ENCODE results near the gene ZBTB25.
A peak's percentile ranks its signal among the peaks of the same experiment; 100 is the strongest.

The ZBTB25 gene

DNA sequence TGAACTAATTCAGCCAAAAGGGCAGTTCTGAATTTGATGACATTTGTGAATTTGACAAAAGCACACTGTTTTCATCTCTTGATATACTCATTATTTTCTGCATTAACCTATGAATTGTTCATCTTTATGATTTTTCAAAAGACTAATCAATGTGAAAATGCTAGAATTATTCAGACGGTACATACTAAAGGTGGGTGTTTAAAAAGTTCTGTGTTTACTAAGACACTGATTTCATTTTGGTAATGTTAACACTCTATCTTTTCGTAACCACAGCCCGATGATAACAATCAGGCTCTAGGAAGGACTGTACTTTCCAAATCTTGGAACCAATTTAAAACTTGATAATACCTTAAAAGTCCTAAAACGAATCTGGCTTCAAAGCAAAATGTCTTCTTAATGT lies 28.9 kb downstream of the ZBTB25 start:
- DNase-seq = no peak

DNA sequence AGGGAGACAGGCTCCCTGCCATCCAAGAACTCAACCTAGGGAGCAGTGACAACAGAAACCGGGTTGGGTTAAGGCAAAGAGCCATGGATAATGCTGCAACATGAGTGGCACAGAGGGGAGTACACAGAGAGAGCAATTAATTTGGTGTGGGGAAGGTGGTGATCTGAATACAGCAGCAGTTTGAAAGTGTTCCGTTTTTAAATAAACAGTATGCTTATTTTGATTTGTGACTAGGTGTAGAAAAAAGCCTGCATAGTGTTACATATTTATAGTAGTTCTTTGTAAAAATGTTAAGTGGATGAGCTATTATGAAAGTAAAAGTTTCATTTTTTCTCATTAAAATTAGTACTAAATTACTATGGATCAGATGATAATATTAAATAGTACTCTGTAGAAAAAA lies 29.6 kb downstream of the ZBTB25 start:
- no peak for DNase-seq

DNA sequence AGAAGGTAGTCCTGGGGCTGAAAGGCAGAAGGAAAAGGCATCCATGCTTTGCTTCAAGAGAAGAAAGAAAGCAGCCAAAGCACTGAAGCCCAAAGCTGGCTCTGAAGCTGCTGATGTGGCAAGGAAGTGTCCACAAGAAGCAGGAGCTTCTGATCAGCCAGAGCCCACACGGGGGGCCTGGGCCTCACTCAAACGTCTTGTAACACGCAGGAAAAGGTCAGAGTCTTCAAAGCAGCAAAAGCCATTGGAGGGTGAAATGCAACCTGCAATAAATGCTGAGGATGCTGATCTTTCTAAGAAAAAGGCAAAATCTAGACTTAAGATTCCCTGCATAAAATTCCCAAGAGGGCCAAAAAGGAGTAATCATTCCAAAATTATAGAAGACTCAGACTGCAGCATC lies 35.2 kb downstream of the ZBTB25 start:
- no peak for DNase-seq

DNA sequence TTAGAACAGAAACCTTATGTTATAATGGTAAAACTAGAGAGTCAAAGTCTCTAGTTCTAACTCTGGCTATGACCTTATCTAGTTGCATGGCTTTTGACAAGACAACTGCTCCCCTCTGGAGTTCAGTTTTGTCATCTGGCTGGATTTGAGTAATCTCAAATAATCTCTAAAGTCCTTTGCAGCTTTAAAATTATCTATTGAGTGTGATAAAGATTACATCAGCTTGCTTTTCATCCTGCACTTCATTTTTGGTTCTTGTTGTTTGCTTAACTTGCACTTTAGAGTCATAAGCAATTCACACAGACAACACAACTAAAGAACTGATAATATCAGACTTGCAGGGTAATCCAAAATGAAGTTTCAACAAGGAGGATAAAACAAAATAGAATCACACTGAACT lies 36.1 kb downstream of the ZBTB25 start:
- DNase-seq = no peak

DNA sequence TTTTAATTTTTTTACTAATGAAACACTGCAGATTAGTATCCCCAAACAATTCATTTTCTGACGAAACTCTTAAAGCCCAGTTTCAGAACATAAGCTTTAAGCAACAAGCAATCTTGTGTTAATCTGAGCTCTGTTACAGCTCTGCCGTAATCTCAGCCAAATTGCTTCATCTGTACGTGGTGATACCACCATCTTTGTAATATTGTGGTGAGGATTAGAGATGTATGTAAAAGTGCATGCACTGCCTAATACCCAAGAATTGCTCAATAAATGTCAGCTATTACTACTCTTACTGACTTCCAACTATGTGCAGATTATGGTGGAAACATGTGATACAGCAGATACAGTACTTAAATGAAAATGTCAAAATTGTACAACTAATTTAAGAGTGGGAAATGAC lies 36.5 kb downstream of the ZBTB25 start:
- no peak for DNase-seq

DNA sequence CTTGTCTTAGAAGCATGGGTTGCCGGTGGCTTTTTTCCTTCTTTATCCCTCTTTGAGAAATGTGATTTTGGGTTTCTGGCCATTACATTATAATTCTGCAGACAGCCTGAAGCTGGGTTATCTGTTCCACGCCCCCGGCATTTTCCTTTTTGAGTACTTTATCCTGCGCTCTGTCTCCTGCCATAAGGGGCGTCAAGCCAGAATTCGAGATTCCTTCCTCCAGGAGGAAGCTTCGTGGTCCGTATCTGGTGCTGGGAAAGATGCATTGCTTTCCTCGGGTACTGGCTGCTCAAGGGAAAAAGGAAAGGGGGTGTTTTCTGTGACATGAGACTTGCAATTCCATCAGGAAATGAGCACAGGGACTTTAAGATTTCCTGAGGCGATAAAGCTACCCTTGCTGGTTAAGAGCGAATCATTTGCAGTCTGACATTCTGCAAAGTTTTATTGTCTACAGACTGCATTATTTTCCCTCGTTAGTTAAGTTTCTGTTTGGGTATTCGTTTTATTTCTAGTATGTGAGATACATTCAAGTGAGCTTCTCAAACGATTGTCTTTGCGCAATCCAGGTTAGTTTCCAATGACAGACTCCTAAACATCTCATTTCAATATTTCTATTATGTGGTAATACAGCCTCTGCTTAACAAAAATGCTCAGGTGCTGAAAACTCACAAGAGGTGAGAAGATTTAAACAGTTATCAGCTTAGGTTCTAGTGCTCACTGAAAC lies 37.6 kb downstream of the ZBTB25 start:
- peak; percentile 35 for DNase-seq

DNA sequence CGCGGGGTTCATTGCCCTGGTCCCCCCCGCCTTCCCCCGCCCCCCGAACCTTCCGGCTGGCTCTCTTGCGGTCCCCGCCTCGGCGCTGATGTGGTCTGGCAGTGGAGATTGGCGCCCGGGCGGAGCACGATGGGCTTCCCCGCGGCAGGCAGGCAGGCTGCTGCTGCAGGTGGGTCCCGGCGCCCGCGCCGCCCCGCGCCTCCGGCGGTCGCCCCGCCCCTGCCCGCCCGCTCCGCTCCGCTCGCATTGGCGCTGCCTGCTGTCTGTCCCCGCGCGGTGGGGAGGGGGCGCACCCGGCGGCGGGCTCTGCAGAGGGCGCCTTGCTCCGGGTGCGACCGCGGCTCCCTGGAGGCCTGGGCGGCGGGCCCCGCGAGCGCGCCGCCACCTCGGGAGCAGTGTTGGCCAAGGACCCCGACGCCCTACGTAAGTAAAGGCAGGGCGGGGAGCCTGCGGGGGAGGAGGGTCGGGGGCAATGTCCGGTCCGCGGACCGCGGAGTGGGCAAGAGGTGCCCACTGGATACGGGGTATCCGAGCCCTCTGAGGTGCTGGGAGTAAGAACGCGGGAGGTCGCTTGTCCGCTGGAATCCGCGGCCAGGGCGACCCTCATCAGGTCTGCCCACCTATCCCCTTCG lies 38.3 kb downstream of the ZBTB25 start, which contains the start of gene AKAP5:
AKAP5 (plus strand) TSS at position 309 of the 632 bp plus-strand sequence. CDS start 2,896 bp downstream, outside the sequence.
- DNase-seq = peak; percentile 80

DNA sequence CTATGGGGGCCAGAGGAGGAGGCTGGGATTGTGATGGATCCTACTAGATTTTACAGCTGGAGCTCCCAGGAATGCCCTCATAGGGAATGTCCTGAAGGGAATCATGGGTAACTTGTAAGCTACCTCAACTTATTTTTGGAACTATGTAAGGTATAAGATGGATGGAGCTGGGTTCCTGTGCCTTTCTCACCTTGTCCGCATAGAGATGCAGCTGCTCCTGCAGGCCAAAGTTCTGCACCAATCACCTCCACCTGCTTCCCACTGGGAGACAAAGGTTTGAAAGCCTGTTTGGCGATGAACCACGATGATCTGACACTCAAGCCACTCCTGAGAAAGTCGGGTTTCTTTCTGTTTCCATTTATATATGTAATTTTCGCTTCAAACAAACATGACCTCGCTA lies 39.0 kb downstream of the ZBTB25 start:
- peak; percentile 26 for DNase-seq

DNA sequence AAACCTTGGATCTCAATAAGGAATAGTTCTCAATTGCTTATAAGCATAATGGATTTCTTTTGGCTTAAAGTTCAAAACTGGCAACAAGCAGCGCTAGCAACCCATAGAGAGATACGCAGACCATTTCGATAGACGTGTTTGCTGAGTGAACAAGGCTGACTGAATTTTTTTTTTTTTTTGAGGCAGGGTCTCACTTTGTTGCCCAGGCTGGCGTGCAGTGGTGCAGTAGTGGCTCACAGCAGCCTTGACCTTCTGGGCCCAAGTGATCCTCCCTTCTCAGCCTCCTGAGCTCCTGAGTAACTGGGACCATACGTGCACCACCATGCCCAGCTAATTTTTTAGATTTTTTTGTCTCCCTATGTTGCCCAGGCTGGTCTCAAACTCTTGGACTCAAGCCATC lies 39.8 kb downstream of the ZBTB25 start:
- DNase-seq = no peak

DNA sequence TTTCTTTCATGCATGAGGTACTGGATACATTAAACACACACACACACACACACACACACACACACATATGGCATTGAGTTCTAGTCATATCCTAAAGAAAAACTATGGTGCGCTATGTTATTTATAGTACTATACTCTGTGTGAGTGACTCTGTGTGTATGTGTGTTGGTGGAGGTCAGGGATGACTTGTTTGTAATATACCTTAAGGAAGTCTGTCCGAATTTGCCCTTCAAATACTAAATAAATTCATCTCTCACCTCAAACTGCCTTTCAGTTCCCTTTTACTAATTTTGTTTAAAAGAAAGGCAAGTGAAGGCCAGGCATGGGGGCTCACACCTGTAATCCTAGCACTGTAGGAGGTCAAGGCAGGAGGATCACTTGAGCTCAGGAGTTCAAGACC lies 40.4 kb downstream of the ZBTB25 start:
- no peak for DNase-seq

DNA sequence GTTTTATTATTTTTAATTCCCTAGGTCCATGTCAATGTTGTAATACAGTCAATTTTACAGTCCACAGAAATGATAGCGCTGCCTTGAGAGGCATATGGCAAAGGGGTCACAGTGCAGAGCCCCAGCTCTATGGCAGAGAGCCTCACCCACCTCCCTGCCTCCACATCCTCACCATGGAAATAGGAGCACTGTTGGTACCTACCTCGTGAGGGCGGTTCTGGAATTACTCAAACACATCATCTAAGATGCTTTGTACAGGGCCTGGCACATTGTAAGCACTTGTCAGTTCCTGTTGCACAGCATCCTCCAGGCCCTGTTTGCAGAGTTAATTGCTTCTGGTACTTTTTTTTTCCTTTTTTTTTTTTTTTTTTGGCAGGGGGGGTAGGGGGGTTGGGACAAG lies 42.4 kb downstream of the ZBTB25 start:
- DNase-seq = no peak

DNA sequence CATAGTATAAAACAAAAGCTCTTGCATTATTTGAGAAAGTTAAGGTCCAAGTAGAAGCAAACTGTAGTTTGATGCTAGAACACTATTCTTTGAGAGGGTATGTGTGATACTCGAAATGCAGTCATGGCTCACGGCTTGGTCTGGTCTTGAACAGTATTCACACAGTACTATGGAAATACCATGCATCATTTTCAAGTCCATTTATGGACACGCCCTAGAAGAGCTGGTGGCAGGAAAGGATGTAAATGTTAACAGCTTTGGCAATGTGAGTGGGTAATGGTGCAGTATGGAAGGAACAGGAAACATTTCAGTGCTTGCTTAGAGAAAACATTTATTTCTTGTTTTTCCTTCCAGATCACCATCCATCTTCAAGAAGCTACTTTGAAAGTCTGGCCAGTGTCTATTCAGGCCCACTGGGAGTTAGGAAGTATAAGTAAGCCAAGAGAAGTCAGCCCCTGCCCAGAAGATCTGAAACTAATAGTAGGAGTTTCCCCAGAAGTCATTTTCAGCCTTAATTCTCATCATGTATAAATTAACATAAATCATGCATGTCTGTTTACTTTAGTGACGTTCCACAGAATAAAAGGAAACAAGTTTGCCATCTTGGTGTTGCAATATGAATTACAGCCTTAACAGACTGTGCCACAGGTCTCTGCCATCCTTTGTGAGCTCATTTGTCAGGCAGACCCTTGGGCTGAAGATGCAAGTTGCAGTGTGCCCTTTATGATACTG lies 44.1 kb downstream of the ZBTB25 start:
- no peak for DNase-seq

DNA sequence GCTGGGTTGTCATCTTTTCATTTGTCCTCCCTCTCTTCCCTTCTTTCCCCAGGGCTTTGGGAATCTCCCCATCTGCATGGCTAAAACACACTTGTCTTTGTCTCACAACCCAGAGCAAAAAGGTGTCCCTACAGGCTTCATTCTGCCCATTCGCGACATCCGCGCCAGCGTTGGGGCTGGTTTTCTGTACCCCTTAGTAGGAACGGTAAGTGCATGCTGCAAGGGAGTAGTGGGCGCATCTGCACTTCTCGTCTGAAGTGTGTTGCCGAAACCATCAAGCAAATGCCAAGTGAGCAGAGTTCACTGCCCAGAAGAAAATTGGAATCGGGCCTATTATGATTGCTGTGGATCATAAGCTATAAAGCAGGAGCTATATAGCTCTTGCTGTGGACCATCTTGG lies 49.0 kb downstream of the ZBTB25 start:
- DNase-seq = no peak

DNA sequence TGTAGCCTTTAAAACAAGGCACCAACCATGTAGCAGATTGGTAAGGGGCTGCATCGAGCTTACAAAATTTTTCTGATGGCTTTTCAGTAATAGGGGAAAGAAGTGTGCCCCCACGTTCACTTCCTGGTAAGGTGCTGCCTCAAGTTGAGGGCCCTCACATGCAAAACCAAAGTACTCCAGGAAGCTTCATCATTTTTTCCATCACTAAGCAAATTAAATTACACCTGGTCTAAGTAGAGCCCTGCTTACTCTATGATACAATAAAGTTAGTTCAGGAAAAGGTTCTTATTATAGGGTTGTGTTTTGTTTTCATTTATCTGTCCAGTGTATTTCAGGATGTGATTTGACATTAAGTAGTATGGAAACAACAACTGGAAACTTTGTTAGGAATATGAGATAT lies 53.4 kb downstream of the ZBTB25 start:
- no peak for DNase-seq

DNA sequence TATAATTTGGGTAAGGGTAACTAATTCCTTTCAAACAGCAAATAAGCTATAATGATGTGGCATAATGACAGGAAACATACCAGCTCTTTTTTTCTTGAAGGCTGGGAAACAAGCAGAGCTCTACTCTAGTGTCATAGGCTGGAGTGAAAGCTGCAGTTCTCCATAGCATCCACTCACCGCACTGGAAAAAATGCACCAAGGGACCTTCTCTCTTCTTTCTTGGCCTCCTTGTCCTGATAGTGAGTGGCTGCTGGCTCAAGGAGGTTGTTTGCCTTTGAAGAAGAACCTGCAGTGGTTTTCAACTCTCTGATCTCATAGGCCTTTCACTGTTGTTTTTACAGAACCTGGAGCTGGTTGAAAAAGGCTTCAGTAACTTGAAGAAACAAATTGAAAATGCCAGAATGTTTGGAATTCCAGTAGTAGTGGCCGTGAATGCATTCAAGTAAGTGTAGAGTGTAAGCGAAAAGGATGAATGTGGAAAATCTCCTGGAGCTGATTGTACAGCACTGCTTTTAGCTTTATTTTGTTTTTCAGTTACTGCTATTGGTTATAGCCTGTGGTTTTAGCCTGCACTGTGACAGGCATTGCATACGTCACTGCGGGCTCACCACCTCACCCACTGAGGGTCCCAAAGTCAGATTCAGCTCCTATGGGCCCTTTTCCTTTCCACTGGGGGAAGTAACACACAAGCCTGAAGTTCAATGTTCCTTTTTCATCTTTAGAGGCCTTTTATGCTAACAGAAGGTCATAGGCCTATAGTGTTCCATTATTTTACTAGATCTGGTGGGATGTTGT lies 55.6 kb downstream of the ZBTB25 start:
- DNase-seq = no peak

DNA sequence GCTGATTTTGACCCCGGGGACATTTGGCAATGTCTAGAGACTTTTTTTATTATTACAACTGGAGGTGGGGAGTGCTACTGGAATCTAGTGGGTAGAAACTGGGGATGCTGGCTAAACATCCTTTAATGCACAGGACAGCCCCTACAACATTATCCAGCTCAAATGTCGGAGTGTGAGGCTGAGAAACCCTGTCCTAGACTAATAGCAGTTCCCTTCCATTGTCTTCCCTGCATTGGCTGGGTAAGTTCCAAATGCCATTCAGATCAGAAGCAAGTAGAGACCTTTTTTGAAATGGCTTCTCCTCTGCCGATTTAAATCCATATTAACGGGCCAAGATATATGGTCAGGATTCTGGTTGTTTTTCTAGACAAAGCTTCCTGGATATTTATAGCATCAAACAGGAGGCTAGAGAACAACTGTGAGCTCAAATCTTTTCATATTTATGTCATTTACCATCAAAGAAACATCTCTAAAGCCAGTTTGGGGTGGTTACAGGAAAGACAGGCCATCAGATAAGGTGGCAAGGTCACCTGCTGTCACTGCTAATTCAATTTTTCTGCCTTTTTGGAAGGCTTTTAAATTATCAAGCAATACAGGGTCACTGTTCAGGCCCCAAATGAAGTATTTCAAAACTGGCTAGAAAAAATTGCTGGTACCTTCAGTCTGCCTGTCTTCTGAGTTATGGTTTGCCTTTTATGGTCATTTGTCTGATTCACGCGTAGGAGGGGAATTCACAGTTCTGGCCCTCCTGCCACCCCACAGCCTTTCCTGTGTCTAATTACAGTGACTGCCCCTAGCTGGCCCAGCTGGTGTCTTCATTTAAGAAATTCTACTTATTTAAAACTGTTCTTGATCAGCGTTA lies 58.4 kb downstream of the ZBTB25 start:
- peak; percentile 58 for DNase-seq

DNA sequence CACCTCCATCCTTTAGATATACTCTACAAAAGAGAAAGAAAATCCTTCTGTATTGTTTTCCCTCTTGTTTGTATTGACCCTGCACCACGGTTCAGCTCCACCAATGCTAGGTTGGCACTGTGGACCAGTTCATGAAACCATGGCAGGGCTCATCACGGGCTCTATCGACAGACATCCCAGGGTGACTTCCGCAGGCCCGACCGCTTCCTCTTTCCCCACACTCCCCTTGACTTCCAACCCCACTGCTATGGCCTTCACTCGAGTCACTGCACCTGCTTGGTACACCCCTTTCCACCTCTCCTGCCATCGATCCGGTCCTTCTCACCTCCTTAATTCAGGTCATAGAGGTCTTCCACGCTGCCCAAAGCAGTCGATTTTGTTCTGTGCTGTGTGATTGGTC lies 59.5 kb downstream of the ZBTB25 start:
- DNase-seq = no peak

DNA sequence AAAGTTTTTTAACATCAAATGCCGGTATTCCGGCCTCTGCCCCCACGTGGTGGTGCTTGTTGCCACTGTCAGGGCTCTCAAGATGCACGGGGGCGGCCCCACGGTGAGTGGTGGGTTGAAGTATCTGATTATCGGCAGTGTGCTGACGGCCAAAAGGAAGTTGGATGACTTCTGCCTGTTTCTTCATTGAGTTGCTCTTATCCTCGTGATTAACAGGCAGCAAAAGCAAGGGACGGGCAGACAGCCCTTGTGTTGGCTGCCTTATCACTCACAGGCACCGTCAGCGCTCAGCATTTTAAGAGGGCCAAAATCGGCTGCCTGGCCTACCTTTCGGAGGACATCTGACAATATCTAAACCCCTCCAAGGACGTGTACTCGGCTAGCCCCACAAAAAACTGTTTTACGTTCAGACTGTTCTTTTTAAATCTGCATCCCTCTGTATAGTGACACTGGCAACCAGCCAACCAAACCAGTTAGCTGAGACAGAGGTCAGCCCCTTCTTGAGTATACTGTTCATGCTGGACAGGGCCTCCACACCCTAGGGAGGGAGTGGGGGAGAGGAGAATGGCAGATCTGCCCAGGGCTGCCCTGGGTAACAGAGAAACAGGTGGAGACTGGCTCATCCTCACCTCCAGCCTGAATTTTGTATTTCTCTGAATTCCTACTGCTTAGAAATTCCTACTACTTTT lies 61.2 kb downstream of the ZBTB25 start:
- DNase-seq = no peak

DNA sequence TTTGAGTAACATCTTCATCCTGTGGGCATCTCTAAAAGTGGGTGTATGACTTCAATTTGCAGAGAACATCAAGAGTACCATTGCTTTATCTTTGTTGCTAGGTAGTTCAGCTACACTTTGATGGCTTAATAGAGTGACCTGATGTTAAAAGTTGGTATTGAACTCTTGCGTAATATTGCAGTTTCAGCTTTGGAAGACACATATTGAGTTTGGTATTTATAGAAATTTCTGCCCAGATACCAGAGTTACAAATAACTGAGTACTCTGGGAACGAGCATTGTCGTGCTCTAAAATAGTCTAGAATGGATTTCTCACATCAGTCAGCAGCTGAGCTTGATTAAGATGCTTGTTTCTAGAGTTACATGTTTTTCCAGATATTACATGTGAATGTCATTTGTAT lies 63.1 kb downstream of the ZBTB25 start:
- no peak for DNase-seq

DNA sequence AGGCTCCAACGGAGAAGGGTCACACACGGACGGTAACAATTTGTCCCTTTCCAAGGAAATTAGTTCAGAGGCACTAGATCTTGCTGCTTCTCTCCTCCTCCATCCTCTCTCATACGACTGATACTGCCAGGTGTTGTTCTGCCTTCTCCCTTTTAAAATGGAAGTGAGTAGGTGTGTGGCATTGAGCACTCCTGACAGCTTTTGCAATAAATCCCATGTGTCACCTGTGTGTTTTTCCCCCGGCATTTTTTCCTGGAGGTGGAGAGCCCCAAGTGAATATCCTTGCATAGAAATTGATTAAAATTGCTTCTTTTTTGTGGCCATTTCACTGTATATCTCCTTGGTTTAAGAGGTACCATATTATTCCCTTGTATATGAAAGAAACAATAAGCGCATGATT lies 64.5 kb downstream of the ZBTB25 start:
- no peak for DNase-seq

DNA sequence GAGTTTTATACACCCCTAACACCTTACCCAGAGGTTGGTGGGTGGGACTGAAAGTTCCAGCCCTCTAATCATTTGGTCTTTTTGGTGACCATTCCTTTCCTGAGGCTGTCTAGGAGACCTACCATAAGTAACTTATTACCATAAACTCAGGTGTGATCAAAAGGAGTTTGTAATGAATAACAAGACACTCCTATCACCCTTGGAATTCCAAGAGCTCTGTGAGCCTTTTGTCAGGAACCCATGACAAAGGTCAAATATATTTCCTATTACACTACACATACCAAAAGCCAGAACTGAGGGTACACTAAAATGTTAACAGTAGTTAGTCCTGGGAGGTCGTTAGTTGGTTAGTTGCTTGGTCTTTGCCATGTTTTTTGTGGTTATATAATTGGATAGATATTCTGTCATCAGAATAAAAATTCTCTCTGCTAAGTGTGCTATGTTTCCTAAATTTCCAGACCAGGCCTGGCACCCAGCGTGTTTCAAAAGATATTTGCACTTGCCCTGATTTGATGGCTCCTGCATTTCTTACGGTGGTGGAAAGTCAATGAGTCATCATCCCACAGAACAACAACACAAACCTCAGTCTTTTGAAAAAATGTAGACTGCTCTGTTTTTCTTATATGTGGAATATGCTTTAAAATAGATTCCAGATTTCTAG lies 65.3 kb downstream of the ZBTB25 start:
- DNase-seq = no peak

Measured in NCI-H2227 treated with DMSO at 0.1 percent for 48 hours (cell line).